Keratinocyte (primary cell): ENCODE measurements around the gene COMT. TPM values are rescaled to one million over a fixed set of nuclear protein-coding genes. Genes with fewer than 3 reads are reported as not detected.

Experiments used
- DNase-seq: peaks from one replicate; pipeline ENCODE4 v3.0.0-alpha.2; 2011; ENCODE audit warnings: low read depth, missing footprints, low spot score
- FAIRE-seq: peaks from 2 replicates; lab custom pipeline; 2011; peaks lifted over from hg19 to GRCh38; lab: Jason Lieb, UNC
- H2AFZ ChIP-seq: 2 replicates; pipeline ENCODE4 v1.6.0; 2012; ENCODE audit warnings: low read length, control low read depth, inconsistent platforms; ENCODE audit not compliant: control insufficient read depth
- H3K27ac ChIP-seq: 2 replicates; pipeline ENCODE4 v1.5.1; 2011; ENCODE audit warnings: low read length; ENCODE audit not compliant: control insufficient read depth, insufficient read depth
- H3K27me3 ChIP-seq: 3 replicates; pipeline ENCODE4 v1.6.0; 2011; ENCODE audit warnings: low read length; ENCODE audit not compliant: control insufficient read depth, insufficient read depth; ENCODE audit errors: extremely low read depth
- H3K36me3 ChIP-seq, 2 experiments: 2 replicates in 1 of 2; 3 replicates in 1 of 2; pipeline ENCODE4 v1.5.1; 2011; ENCODE audit warnings: low read length in 2 of 2, mild to moderate bottlenecking in 1 of 2; ENCODE audit not compliant: control insufficient read depth in 2 of 2, insufficient read depth in 2 of 2; ENCODE audit errors: extremely low read depth in 1 of 2
- H3K4me1 ChIP-seq: 3 replicates; pipeline ENCODE4 v1.5.1; 2011; ENCODE audit warnings: low read length; ENCODE audit not compliant: control insufficient read depth, insufficient read depth; ENCODE audit errors: extremely low read depth
- H3K4me2 ChIP-seq: 3 replicates; pipeline ENCODE4 v1.6.0; 2011; ENCODE audit warnings: low read depth, low read length; ENCODE audit not compliant: control insufficient read depth, insufficient read depth; ENCODE audit errors: extremely low read depth
- H3K4me3 ChIP-seq, 3 experiments: fragments of 200-600 bp in 1 of 3; sonication (generic) in 1 of 3; 2 replicates in 2 of 3; 3 replicates in 1 of 3; pipeline ENCODE4 v1.5.1; 2011 to 2016; ENCODE audit warnings: low read length in 3 of 3, mild to moderate bottlenecking in 3 of 3, control low read depth in 2 of 3, inconsistent platforms in 1 of 3, low read depth in 1 of 3, mixed read lengths in 1 of 3, mixed run types in 1 of 3, moderate library complexity in 1 of 3; ENCODE audit not compliant: control insufficient read depth in 2 of 3, insufficient read depth in 2 of 3; ENCODE audit errors: extremely low read depth in 1 of 3
- H3K79me2 ChIP-seq: 2 replicates; pipeline ENCODE4 v1.6.0; 2012; ENCODE audit warnings: low read length; ENCODE audit not compliant: control insufficient read depth, insufficient read depth
- H3K9ac ChIP-seq: 3 replicates; pipeline ENCODE4 v1.6.0; 2011; ENCODE audit warnings: low read length; ENCODE audit not compliant: control insufficient read depth, insufficient read depth; ENCODE audit errors: extremely low read depth
- H3K9me1 ChIP-seq: 3 replicates; pipeline ENCODE4 v1.6.0; 2011; ENCODE audit warnings: low read length; ENCODE audit not compliant: control insufficient read depth, insufficient read depth; ENCODE audit errors: extremely low read depth
- H3K9me3 ChIP-seq: 2 replicates; pipeline ENCODE4 v1.5.1; 2012; ENCODE audit warnings: low read depth, low read length; ENCODE audit not compliant: control insufficient read depth
- H4K20me1 ChIP-seq: 3 replicates; pipeline ENCODE4 v1.6.0; 2011; ENCODE audit warnings: low read length; ENCODE audit not compliant: control insufficient read depth, insufficient read depth; ENCODE audit errors: extremely low read depth
- CTCF ChIP-seq, 3 experiments: IDR thresholded peaks in 1 of 3; conservative IDR thresholded peaks in 1 of 3; optimal IDR thresholded peaks in 1 of 3; 2 replicates in 2 of 3; 3 replicates in 1 of 3; pipeline versions ENCODE3 to v1.5.1; 2011; ENCODE audit warnings: low read length in 3 of 3, mild to moderate bottlenecking in 3 of 3, moderate library complexity in 2 of 3, control low read depth in 1 of 3, inconsistent platforms in 1 of 3; ENCODE audit not compliant: insufficient read depth in 2 of 3; ENCODE audit errors: extremely low read depth in 1 of 3
- EZH2 ChIP-seq: IDR thresholded peaks from one replicate; pipeline ENCODE4 v1.6.1; 2012; ENCODE audit warnings: inconsistent platforms, mild to moderate bottlenecking, low read length, moderate library complexity
- dilution Hi-C: fragments of 300-500 bp; cut with MboI; formaldehyde crosslinking; loops from one replicate; pipeline ENCODE4 v1.7.0; 2020; ENCODE audit warnings: low sequenced_read_pairs; ENCODE audit not compliant: extremely low pct_ligation_motif_present
- polyA plus RNA-seq, 5 experiments: library from polyadenylated mRNA; depleted of rRNA in 3 of 5; stranded (reverse) in 3 of 5; stranded (forward) in 1 of 5; unstranded in 1 of 5; fragments of >200 nt; gene quantifications; 1 replicate in 1 of 5; 2 replicates in 3 of 5; 3 replicates in 1 of 5; pipeline versions ENCODE4 v1.2.1 to v1.2.3, GENCODE V29; 2011 to 2012; ENCODE audit warnings: missing spikeins in 2 of 5, low read depth in 1 of 5, low replicate concordance in 1 of 5

Gene COMT
- polyA plus RNA-seq, 1 donor (not counting 4 experiments of a cell fraction or from before 2014, with no cell fraction given): 139 TPM

- DNase-seq: peak; percentile 26
Observed at GRCh38 chr22:19909350-19910179, 32.0 kb upstream of the COMT start.

GRCh38 chr22:19910180-19910744 lies 31.3 kb upstream of the COMT start:
- Histone ChIP-seq H3K9me1 (no peaks in the 10 kb centered on the region), H3K9me3 (no peaks in the 10 kb centered on the region), H4K20me1 (no peaks in the 10 kb centered on the region), H3K9ac (no peak overlapping the region), H3K4me3 (no peak overlapping the region), H3K36me3 (peaks cover 3 to 10% of the 10 kb centered on the region in 2 experiments), H2AFZ (no peak overlapping the region), H3K4me1 (no peaks in the 10 kb centered on the region), H3K27me3 (no peaks in the 10 kb centered on the region), H3K27ac (no peak overlapping the region), H3K79me2 (no peaks in the 10 kb centered on the region), H3K4me2 (no peak overlapping the region)
- dilution Hi-C loops: no loop called here
- DNase-seq (no peak), FAIRE-seq (no peak)
- no peak for TF ChIP-seq CTCF (optimal IDR thresholded peaks at IDR 0.05 in 1 of 3, IDR thresholded peaks at IDR 0.05 in 1 of 3, conservative IDR thresholded peaks at IDR 0.05 in 1 of 3; ENCODE audit: extremely low read depth in 1 of 3, insufficient read depth in 2 of 3, low read length in 3 of 3)
- no peak for TF ChIP-seq EZH2

More at GRCh38 chr22:19909350-19910179, 32.0 kb upstream of the COMT start:
- Histone ChIP-seq H2AFZ (no peak overlapping the region), H3K79me2 (no peaks in the 10 kb centered on the region), H3K4me1 (no peaks in the 10 kb centered on the region), H3K9ac (no peak overlapping the region), H3K4me3 (no peak overlapping the region), H3K9me3 (no peaks in the 10 kb centered on the region), H3K27ac (no peak overlapping the region), H4K20me1 (no peaks in the 10 kb centered on the region), H3K9me1 (no peaks in the 10 kb centered on the region), H3K27me3 (no peaks in the 10 kb centered on the region), H3K4me2 (no peak overlapping the region), H3K36me3 (peaks cover 3 to 5% of the 10 kb centered on the region in 2 experiments)
- TF ChIP-seq EZH2 (no peak), CTCF (optimal IDR thresholded peaks at IDR 0.05 in 1 of 3, IDR thresholded peaks at IDR 0.05 in 1 of 3, conservative IDR thresholded peaks at IDR 0.05 in 1 of 3; ENCODE audit: extremely low read depth in 1 of 3, insufficient read depth in 2 of 3, low read length in 3 of 3) (peak; percentile 90 to 95 (median 93))
- dilution Hi-C loops: no loop called here
- peak; percentile 78 for FAIRE-seq
